NCI-H1105 treated with DMSO at 0.1 percent for 48 hours (cell line): ENCODE measurements around the gene POLL.

Experiments used
- DNase-seq: peaks from one replicate; lab custom pipeline; 2025; lab: John Stamatoyannopoulos, UW

POLL gene

DNA sequence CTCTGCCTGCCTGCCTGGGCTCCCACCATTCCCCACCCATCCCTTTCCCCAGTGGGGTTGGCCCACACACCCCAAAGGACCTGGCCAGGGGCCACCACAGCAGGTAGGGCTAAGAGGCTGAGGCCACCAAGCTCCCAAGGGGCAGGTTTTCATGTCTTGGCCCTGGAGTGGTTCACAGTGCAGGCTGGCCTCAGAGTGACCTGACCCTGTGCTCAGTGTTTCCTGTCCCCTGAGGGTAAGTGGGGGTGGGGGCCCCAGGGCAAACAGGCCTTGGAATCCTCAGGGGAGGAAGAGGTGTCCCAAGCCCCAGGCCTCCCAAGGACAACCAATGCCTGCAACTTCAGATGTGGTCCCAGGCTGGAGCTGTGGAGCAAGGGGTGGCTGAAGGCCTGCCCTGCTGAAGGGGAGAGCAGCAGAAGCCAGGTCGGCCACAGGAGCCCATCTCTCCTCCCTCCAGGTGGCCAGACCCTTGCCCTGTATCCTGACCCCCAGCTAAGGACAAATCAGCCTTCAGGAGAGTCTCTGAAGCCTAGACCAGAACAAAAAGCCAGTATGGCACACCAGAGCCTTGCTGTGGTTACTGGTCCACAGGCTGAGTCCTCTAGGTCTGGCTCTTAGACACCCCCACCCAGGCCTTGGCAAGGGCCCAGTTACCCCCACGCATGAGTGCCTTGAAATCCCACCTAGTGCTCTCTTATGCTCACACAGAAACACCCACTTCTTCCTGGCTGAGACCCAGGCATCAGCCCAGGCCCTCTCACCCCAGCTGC, 27.6 kb downstream of the POLL start:
- peak; percentile 18 for DNase-seq

DNA sequence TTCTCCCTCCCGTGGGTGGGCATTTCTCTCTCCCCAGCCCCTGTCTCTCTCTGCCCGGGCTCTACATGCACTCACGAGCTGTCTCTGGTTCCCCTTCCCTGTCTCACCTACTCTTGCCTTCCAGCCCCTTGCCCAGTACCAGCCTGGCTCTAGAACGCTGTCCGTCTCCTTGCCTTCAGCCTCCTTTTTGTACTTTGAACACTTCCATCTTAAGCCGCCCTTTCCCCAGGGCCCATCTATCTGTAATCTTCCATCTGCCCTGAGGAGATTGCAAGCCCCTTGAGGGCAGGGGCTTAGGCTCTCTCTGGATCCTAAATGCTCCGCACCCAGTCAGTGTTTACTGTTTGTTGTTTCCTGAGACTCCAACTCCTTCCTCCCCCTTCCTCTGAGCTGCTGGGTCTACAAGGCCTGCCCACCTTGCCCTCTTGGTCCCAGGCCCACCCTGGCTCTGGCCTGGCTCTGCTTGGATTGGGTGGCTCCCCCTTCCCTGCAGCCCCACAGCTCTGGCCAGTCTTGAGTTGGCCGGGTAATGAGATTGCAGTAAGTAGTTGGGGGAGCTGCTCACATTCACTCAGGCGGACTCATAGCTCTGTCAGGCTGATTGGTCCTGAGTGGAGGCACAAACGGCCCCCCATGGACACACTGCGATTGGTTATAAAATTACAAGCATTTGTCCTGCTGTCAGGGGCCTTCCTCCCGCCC, 28.3 kb downstream of the POLL start:
- no peak for DNase-seq

DNA sequence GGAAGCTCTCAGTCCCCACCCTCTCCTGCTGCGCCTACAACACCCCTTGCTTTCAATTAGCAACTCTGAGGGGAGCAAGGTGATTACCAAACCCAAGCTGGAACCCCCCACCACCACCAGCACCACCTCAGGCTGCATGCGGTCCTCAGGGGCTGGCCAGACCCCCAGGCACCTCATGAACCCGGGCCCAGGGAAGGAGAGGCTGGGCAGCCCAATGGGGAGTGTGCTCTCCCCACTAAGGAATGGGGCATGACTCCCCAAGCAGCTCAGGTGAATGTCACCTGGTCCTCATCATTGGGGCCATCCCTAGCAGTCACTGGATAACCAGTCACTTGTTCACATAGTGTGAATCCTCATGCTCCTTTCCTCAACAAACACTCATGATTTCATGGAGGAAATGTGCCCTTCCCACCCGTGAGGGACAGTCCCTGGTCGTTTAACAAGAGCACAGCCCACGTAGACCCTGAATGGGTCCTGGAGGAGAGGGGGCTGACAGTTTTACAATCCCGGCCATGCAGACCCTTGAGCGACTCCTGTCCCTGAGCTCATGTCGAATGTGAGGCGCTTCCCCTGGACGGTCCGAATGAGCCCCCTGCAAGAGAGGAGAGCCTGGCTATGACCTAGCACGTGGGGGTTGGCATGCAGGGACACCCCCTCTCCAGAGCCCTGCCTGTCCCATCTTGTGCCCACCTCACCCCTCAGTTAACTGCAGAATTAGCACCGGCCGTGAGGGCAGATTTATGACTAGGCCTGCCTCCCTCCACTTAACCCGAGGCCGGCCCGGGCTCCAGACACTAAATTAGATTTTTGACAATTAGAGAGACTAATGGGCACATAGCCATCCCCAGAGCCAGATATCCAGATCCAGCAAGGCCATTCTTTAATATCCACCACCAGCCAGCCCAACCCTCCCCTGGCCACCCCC, 29.1 kb downstream of the POLL start:
- no peak for DNase-seq

DNA sequence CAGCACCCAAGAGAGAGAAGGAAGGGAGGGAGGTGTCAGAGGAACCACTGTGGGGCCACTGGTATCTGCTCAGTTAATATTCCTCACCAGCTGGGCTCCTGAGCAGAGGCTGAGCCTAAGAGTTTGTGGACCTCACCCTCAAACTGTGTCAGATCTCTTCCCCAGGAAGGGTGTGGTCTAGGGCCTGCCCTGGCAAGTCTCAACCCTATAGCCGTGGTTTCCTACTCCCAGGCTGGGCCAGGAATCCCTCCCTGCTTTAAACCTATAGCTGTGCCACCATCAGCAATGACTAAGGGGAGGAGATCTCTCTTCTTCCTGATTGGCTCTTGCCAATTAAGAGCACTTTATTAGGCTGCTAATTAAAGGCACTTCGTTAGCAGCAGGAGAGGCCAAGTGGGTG, 29.9 kb downstream of the POLL start:
- DNase-seq: no peak

- DNase-seq: no peak
Observed at GRCh38 chr10:101557541-101557940, 30.5 kb downstream of the POLL start.

DNA sequence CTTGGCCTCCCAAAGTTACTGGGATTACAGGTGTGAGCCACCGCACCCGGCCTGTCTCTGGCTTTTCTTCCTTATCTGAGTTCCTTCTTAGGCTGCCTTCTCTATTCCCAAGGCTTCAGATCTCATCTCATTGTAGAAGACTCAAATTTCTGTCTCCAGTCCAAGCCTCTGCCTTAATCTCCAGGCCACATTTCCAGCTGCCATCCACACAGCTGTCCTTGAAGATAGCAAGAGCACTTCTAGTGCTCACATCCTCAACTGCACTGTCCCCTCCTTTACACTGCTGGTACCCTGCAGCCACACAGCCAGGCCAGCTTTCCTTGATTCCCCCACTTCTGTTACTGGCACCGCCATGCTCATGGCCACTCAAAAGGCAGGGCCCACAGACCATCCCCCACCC, 35.6 kb downstream of the POLL start:
- DNase-seq: no peak

- DNase-seq: no peak
Observed at GRCh38 chr10:101550965-101551364, 37.1 kb downstream of the POLL start.

DNA sequence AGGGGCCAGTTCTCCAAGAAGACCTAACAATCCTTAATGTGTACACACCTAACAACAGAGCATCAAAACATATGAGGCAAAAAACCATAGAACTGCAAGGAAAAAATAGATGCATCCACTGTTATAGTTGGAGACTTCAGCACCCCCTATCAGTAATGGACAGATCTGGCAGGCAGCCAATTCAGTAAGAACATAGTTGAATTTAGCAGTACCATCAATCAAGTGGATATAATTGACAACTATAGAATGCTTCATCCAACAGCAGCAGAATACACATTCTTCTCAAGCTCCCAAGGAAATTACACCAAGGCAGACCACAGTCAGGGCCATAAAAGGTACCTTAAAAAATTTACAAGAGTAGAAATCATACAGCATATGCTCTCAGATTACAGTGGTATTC, 42.2 kb downstream of the POLL start:
- peak; percentile 50 for DNase-seq

GRCh38 chr10:101538446-101538845, 49.6 kb downstream of the POLL start:
- peak; percentile 80 for DNase-seq

- peak; percentile 14 for DNase-seq
Observed at GRCh38 chr10:101536800-101537199, 51.3 kb downstream of the POLL start.

GRCh38 chr10:101535949-101536348, 52.1 kb downstream of the POLL start:
- DNase-seq: no peak

DNA sequence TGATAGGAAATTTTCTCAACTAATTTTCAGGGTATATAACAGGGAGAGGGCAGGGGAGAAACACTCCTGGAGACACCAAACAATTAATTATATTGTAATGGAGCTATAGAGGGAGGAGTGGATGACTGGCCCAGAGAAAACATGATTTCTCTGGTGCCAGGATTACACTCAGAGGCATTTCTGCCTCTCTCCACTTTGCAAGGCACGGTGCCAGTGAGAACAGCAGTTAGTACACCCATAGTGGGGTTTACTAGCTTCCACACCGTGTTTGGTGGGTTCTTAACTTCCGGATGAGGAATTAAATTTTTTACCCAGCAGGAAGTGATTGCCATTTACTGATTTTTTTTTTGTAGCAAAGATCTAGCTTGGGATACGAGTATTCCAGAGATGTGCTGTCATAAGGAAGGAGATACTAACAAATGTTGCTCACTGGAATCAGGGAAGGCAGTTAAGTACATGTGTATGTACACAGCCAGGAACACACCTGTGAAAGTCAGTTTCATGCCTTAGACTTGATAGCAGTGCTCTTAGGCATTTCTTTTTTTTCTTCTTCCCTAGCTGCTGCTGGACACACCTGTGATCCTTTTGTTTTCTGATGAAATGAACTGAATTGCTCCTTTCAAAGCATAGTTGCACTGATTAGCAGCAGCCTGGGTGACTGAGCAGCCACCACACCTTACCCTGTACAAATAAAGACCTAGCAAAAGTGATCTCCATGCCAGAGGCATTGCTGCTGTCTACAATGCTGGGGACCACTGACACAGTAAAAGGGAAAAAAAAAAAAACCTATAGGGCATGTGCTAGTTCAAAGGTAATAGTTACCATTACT, 58.1 kb downstream of the POLL start:
- peak; percentile 4 for DNase-seq

DNA sequence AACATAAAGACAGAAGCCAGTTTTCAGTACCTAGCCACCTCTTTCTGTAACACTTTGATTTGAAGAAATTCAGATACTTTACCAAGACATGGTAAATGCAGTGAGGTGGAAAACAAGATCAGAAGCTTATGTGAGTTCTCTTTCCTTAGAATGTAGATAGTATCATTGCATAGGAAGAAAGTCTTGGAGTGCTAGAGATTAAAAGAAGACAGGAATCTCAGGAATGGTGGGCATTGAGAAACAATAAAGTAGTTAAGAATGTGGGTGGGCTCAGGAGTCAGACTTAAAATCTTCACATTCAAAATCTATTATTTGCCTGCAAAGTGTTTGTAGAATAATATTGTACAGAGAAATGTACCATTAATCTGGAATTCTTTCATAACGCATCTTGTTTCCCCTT, 58.9 kb downstream of the POLL start:
- no peak for DNase-seq
